ENCODE measurements around the gene ZNF223.

ZNF223 gene

DNA sequence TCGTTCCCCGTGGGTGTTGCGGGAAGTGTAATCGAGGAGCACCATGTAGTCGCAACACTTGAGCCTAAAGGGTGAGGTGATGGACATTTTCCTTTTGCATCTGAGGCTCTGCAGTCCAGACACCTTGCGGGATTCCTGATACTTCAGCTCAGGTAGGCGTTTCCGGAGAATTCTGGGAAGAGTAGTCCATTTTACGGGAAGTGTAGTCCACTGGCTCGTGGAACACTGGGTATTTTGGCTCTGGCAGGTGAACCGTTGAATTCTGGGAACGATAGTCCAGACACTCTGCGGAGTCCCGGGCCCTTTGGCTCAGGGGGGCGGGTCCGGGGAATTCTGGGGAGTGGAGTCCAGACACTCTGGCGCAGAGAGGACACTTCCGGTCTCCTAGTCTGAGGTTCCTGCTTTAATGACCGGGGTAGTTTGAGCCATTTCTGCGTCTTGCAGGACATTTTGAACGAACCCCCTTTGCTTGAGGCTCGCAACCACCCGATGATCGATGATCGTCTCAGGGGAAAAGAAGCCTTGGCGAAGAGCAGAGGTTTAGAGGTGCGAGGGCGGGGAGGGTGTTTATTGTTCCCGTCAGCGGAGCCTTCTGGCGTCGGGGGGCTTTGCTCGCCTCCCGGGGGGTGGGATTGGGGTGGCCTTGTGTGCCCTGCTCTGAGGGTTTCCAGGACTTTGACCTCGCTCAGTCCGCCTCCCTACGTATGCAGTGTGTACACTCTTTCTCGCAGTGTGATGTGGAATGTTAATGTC, at the start of gene ZNF223:
Gene ZNF223, plus strand, starts transcription at position 387 of the 753 bp plus-strand sequence. CDS start 3,141 bp downstream, outside the sequence.
- DNase-seq (ENCODE audit: low read depth), result peak; percentile 29

DNA sequence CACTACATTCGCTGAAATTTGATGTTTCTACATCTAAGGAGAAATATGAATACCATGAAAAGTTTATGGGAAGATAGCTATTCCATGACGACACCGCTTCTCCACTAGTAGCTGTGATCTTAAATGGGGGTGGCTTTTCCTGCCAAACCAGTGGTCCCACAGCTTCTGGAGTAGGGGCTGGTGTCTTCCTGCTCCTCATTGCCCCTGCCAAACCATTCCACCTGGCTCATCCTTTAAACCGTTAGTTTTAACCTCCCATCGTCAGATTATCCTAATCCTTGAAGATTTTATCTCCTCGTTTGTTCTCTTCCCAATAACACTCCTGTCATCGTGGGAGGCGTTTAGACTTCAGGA, 49.6 kb upstream of the ZNF223 start:
- no peak for DNase-seq (ENCODE audit: low read depth)

DNA sequence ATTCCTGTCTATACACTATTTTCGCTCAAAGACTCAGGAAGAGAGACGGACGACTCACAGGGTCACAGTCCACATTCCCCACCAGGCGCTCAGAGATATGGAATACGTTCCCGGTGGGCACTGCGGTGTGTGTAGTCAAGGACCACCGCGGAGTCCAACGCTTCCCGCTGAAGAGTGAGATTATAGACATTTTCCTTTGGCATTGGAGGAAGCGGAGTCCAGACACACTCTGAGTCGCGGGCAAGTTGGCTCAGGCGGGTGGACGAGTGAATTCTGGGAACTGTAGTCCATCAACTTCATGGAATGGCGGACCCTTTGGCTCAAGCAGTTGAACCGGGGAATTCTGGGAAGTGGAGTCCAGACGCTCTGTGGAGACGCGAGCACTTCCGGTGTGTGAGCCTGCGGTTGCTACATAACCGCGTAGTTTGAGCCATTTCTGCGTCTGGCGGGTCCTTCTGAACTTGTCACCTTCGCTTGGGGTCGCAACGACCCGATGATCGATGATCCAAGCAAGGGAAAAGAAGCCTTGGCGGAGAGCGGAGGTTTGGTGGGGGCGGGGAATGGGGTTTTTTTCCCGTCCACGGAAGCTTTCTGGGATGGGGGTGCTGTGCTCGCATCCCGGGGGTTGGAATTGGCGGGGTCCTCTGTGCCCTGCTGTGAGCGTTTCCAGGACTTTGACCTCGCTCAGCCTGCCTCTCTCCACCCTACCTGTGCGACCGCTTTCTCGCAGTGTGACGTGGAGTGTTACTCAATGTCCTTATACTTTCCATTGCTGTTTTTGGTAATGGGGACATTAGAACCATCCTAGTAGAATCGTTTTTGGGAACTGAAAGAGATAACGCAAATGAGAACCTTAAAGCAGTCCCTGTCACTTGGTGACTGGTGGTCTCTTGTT, 49.0 kb upstream of the ZNF223 start, which contains the start of gene ZNF230:
Gene ZNF230, plus strand, starts transcription at position 392 of the 895 bp plus-strand sequence. CDS start 4,122 bp downstream, outside the sequence.
- peak; percentile 59 for DNase-seq (ENCODE audit: low read depth)

DNA sequence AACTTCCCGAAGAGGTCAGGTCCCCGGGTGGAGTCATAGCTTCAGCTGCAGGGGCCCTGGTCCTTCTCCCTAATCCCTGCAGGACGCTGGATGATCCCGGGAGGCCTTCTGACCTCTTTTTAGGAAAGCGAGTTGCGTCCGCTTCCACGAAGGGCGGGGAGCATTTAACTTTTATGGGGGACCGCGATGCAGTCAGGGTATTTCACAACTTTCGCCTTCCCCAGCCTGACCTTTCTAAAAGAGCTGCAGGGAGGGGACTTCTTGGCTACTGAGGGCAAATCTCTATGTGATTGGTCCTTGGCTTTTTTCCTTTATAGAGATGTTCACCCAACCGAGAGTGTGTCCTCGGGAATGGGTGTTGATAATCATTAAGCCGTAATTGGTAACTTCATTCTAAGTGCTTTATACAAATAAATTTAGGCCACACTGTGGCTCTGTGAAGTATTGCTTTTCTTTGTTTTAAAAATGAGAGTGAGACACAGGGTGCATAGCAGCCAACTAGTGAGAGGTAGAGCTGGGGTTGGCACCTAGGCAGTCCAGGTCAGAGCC, 48.3 kb upstream of the ZNF223 start:
- no peak for DNase-seq (ENCODE audit: low read depth)

DNA sequence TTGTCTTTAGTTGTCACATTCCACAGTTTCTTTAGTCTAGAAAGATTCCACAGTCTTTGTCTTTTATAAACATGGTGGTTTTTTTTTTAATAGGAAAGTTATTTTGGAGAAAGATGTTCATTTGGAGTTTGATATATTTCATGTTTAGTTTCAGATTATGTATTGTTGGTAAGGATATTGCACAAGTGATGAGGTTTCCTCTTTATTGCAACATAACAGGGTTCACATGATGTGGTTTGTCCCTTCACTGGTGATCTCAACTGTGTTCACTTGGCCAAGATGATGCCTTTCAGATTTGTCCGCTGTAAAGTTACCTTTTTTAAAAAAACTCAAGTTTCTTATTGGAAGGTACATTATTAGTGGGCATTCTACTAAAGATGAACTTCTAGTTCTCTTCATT, 45.9 kb upstream of the ZNF223 start:
- DNase-seq (ENCODE audit: low read depth), result no peak

DNA sequence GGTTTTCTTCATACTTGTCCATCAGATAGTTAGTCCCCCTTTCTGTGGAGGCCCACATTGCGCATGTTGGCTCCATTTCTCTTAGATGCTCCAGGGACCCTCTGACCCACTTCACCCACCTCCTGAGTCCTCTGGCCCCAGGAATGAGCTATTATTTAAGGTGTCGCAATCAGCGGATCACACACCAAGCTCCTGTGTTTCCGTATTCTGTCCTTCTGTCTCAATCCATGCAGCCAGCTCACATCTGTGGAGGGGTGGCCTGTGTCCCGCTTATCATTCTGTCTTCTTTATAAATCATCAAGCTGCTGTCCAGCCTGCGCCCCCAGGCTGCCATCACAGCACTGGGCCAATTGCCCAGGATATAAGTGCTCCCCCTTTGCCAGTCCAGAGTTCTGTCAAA, 44.4 kb upstream of the ZNF223 start:
- no peak for DNase-seq (ENCODE audit: low read depth)

DNA sequence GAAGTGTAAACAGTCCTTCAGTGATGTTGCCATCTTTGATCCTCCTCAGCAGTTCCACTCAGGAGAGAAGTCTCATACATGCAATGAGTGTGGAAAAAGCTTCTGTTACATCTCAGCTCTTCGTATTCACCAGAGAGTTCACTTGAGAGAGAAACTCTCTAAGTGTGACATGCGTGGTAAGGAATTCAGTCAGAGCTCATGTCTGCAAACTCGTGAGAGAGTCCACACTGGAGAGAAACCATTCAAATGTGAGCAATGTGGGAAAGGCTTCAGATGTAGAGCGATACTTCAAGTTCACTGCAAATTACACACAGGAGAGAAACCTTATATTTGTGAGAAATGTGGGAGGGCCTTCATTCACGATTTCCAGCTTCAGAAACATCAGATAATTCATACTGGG, 41.4 kb upstream of the ZNF223 start:
- no peak for DNase-seq (ENCODE audit: low read depth)

DNA sequence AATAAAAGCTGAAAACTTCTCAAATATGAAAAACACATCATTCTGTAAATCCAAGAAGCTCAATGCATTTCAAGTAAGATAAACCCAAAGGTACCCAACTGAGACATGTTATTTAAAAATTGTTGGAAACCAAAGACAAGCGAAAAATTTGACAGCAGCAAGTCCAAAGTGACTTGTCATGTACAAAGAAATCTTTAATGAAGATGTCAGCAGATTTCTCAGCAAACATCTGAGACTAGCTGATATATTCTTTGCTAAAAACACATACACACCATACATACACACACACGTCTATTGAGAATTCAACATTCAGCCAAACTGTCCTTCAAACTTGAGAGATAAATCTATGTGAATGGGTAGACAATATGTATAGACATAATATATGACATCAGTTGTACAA, 32.3 kb upstream of the ZNF223 start:
- DNase-seq (ENCODE audit: low read depth), result no peak

DNA sequence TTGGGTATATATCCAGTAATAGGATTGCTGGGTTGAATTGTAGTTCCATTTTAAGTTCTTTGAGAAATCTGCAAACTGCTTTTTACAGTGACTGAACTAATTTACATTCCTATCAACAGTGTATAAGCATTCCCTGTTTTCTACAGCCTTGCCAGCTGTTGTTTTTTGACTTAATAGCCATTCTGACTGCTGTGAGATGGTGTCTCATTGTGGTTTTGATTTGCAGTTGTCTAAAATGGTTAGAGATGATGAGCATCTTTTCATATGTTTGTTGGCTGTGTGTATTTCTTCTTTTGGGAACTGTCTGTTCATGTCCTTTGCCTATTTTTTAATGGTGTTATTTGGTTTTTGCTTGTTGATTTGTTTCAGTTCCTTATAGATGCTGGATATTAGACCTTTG, 30.6 kb upstream of the ZNF223 start:
- DNase-seq (ENCODE audit: low read depth), result no peak

DNA sequence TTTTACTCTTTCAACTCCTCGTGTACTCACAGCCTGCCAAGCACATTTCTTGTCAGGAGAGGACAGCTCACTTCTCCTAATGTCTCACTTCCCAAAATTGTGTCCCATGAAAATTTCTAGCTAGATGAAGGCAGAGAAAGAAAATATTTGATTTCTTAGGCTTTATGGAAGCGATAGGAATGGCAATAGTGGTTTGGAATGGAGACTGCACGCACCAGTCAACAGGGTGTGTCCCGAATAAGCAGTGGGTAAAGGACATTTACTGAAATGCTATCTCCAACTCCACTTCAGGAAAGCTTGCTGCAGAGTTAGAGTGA, 27.0 kb upstream of the ZNF223 start:
- DNase-seq (ENCODE audit: low read depth), result no peak

DNA sequence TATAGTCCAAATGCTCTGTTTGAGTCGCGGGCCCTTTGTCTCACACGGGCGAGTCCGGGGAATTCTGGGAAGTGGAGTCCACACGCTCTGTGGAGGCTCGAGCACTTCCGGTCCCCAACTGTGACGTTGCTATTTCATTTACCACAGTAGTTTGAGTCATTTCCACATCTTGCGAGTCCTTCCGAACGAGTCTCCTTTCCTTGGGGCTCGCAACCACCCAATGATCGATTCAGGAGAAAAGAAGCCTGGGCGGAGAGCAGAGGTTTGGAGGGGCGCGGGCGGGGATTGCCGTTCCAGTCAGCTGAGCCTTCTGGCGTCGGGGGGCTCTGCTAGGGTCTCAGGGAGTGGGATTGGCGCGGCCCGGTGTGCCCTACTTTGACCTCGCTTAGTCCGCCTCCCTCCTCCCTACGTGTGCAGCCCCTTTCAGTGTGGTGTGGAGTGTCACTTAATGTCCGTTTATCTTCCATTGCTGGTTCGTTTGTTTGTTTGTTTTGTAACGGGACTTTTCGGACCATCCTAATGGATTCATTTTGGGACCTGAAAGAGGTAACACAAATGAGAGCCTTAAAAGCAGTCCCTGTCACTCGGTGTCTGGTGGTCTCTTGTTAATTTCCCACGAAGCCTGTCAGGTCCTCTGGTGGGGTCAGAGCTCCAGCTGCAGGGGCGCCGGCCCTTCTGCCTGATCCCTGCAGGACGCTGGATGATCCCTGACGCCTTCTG, 26.5 kb upstream of the ZNF223 start, which contains the start of gene ZNF222:
Gene ZNF222, plus strand, starts transcription at position 163 of the 720 bp plus-strand sequence. Its CDS starts 58 bp downstream, at position 221.
- peak; percentile 53 for DNase-seq (ENCODE audit: low read depth)

DNA sequence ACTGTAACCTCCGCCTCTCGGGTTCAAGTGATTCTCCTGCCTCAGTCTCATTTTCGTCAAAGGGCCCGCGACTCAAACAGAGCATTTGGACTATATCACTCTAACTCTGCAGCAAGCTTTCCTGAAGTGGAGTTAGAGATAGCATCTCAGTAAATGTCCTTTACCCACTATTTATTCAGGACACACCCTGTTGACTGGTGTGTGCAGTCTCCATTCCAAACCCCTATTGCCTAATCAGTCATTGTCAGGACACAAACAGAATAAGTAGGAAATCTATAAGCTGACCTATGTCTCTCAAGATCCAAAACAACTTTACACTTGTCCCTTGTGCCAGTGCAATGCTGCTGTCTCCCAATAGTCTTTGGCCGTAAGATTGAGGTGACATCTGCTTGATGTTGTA, 25.2 kb upstream of the ZNF223 start:
- no peak for DNase-seq (ENCODE audit: low read depth)

DNA sequence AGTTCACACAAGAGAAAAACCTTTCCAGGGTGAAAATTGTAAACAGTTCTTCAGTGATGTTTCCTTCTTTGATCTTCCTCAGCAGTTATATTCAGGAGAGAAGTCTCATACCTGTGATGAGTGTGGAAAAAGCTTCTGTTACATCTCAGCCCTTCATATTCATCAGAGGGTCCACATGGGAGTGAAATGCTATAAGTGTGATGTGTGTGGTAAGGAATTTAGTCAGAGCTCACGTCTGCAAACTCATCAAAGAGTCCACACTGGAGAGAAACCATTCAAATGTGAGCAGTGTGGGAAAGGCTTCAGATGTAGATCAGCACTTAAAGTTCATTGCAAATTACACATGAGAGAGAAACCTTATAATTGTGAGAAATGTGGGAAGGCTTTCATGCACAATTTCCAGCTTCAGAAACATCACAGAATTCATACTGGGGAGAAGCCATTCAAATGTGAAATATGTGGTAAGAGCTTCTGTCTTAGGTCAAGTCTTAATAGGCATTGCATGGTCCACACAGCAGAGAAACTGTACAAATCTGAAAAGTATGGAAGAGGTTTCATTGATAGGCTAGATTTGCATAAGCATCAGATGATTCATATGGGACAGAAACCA, 19.7 kb upstream of the ZNF223 start:
- no peak for DNase-seq (ENCODE audit: low read depth)

DNA sequence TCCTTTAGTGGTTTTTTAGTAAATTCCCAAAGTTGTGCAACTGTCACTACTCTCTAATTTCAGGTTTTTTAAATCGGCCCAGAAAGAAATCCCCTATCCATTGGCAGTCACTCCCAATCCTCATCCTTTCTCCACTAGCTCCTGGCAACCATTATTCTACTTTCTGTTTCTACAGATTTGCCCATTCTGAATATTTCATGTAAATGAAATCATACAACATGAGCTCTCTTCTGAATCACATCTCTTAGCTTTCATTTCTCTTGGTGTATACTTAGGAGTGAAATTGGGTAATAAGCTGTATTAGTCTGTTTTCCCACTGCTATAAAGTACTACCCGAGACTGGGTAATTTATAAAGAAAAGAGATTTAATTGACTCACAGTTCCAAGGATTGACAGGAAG, 9.7 kb upstream of the ZNF223 start:
- DNase-seq (ENCODE audit: low read depth), result no peak

DNA sequence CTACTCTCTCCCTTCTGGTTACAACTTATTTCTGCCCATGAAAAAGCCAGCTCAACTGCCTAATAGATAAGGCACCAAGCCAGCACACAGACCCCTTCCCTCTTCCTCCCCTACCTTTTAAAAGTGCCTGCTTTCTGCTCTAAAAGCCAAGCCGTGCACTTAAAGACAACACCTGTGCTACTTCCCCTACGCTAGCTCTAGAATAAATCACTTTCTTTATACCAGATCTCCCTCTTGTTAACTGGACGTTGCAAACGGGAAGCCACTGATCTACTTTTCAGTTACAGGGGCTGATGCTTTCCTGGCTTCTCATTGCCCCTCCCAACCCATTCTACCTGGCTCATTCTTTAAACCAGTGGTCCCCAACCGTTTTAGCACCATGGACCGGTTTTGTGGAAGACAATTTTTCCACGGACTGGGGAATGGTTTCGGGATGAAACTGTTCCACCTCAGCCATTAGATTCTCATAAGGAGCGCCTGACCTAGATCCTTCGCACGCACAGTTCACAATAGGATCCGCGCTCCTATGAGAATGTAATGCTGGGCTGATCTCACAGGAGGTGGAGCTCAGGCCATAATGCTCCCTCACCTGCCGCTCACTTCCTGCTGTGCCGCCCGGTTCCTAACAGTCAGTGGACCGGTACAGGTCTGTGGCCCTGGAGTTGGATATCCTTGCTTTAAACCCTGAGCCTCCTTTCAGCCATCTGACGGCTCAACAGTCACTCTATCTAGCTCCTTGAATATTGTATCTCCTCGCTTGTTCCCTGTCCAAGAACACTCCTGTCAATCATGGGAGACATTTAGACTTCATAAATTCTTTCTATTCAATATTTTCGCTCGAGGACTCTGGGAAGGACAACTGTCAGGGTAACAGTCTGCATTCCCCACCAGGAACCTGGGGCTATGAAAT, 841 bp upstream of the ZNF223 start:
- DNase-seq (ENCODE audit: low read depth), result no peak

DNA sequence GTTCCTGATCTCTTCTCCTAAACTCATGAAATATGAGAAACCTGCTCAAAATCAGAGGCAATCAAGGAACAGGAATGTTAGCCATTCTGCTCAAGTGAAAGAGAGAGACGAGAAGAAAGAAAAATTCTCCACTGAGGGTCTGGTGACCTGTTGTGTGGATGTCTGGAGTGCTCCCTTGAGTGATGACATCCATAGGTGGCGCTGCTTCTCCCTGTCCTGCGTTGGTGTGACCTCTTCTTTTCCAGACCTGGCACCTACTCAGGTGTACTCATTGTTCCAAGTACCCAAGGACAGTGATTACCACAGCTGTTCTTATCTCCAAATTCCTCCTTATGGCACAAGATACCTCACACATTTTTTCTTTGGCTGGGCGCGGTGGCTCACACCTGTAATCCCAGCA, 4.0 kb downstream of the ZNF223 start:
- DNase-seq (ENCODE audit: low read depth), result no peak

DNA sequence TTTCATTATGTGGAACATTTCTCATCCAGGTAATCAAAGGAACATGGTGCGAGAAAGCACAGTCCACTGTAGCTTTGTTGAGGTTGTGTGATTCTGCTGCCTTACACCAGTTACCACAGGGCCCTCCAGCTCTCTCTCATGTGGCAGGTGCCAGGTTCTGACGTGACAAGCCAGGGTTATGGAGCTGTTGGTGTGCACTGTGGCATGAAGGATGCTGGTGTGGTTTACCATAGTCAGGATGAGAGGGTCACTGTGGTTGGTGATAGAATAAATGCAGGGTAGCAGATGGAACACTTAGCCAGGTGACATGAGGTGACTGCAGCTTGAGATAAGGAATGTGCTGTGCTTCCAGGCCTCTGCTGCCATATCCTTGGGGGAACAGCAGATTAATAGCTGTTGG, 7.4 kb downstream of the ZNF223 start:
- no peak for DNase-seq (ENCODE audit: low read depth)

DNA sequence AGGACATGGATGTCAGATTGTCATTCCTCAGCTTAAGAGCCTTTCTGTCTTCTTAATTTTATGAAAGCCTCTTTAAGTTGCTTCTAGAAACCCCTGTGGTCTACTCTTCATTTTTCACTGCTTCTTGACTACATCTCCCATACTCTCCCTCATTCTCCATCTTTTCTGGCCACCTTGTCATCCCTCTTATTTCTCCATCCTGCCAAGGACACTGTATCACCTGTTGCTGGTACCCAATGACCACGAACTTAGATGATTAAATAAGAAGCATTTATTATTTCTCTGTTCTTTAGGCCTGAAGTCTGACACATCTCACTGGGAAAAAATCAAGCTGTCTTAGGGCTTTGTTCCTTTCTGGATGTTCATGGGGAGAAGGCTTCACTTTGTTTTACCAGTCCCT, 9.2 kb downstream of the ZNF223 start:
- no peak for DNase-seq (ENCODE audit: low read depth)

DNA sequence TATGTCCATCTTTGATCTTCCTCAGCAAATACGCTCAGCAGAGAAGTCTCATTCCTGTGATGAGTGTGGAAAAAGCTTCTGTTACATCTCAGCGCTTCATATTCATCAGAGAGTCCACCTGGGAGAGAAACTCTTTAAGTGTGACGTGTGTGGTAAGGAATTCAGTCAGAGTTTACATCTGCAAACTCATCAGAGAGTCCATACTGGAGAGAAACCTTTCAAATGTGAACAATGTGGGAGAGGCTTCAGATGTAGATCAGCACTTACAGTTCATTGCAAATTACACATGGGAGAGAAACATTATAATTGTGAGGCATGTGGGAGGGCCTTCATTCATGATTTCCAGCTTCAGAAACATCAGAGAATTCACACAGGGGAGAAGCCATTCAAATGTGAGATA, 14.5 kb downstream of the ZNF223 start:
- no peak for DNase-seq (ENCODE audit: low read depth)

DNA sequence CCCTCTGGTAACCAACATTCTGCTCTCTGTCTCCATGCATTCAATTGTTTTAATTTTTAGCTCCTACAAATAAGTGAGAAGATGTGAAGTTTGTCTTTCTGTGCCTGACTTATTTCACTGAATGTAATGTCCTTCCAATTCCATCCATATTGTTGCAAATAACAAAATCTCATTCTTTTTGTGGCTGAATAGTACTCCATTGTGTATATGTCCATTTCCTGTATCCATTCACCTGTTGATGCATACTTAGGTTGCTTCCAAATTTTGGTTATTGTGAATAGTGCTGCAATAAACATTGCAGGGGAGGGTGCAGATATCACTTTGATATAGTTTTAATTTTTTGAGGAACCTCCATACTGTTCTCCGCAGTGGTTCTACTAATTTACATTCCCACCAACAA, 17.6 kb downstream of the ZNF223 start:
- no peak for DNase-seq (ENCODE audit: low read depth)

All from stimulated activated CD8-positive, alpha-beta memory T cell treated with anti-CD3 and anti-CD28 coated beads, Interleukin-15, amount 100 ng/mL, for 1 hour (primary cell).